Hematopoietic multipotent progenitor cell (in vitro differentiated cells): ENCODE measurements around the gene SRPK3. TPM values are rescaled to one million over a fixed set of nuclear protein-coding genes. Genes with fewer than 3 reads are reported as not detected.
A peak's percentile ranks its signal among the peaks of the same experiment; 100 is the strongest.

Experiments used
- DNase-seq, 3 donors: peaks; one replicate each; pipeline ENCODE4 v3.0.0-alpha.2; 2011 to 2015; ENCODE audit warnings: low read depth in 2 of 3, low spot score in 2 of 3
- total RNA-seq: library from RNA; depleted of rRNA; stranded (reverse); fragments of >200 nt; gene quantifications from one replicate; pipeline ENCODE4 v1.2.3, GENCODE V29; 2012

SRPK3 gene
- total RNA-seq, 1 donor, result 0.27 TPM

GRCh38 chrX:153781428-153782047, 697 bp downstream of the SRPK3 start:
- no peak for DNase-seq

GRCh38 chrX:153782313-153782712, 1.5 kb downstream of the SRPK3 start:
- no peak for DNase-seq

- DNase-seq, result no peak
These were observed 2.0 kb downstream of the SRPK3 start for GRCh38 chrX:153782871-153783270.

- DNase-seq, result no peak
These were observed 2.7 kb downstream of the SRPK3 start for GRCh38 chrX:153783378-153784013.

GRCh38 chrX:153784325-153784967, 3.6 kb downstream of the SRPK3 start:
- DNase-seq, result no peak

GRCh38 chrX:153786669-153787068, 5.8 kb downstream of the SRPK3 start:
- DNase-seq, result no peak

GRCh38 chrX:153789654-153790053, 8.8 kb downstream of the SRPK3 start:
- DNase-seq, result no peak

- DNase-seq, result no peak
These were observed 10.4 kb downstream of the SRPK3 start for GRCh38 chrX:153791104-153791852.

GRCh38 chrX:153792368-153792767, 11.5 kb downstream of the SRPK3 start:
- DNase-seq, result no peak

- DNase-seq, result no peak
These were observed 12.4 kb downstream of the SRPK3 start for GRCh38 chrX:153793291-153793690.

- DNase-seq, result peak; percentile 90 to 95 (median 92)
These were observed 13.4 kb downstream of the SRPK3 start, which contains the start of the genes IDH3G and SSR4 for GRCh38 chrX:153794018-153794896. Gene IDH3G, minus strand, starts transcription at chrX:153794375. Its CDS starts 49 bp downstream, at chrX:153794326. Gene SSR4, plus strand, starts transcription at chrX:153794668. Its CDS starts 20 bp downstream, at chrX:153794688.

- DNase-seq, result no peak
These were observed 14.3 kb downstream of the SRPK3 start for GRCh38 chrX:153794897-153795816.

GRCh38 chrX:153797415-153798015, 16.7 kb downstream of the SRPK3 start:
- DNase-seq, result no peak

GRCh38 chrX:153799326-153799725, 18.5 kb downstream of the SRPK3 start:
- no peak for DNase-seq

- DNase-seq, result no peak
These were observed 19.4 kb downstream of the SRPK3 start for GRCh38 chrX:153800177-153800722.

- DNase-seq, result no peak
These were observed 19.9 kb downstream of the SRPK3 start for GRCh38 chrX:153800746-153801145.

- DNase-seq, result no peak
These were observed 20.8 kb downstream of the SRPK3 start for GRCh38 chrX:153801669-153802068.

GRCh38 chrX:153802513-153803045, 21.7 kb downstream of the SRPK3 start:
- peak in 1 of 3 donors; percentile 27 for DNase-seq
